Inflammatory macrophage treated with lipopolysaccharide for 1 hour (primary cell): Measurements from ENCODE around the gene FGB.
"Not testable (repeated sequence)": the region's sequence is repeated elsewhere in the genome, so short reads cannot be mapped to it uniquely, and the experiment has no call there.

Experiments
- DNase-seq, 2 donors: peaks; one replicate each; pipeline ENCODE4 v3.0.0-alpha.2; 2020 to 2022

FGB gene

DNA sequence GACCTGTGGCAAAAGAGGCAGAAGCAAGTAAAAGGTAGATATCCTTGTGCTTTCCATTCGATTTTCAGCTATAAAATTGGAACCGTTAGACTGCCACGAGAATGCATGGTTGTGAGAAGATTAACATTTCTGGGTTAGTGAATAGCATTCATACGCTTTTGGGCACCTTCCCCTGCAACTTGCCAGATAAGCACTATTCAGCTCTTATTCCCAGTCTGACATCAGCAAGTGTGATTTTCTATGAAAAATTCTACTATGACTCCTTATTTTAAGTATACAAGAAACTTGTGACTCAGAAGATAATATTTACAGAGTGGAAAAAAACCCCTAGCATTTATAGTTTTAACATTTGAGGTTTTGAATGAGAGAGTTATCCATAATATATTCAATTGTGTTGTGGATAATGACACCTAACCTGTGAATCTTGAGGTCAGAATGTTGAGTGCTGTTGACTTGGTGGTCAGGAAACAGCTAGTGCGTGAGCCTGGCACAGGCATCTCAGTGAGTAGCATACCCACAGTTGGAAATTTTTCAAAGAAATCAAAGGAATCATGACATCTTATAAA is 3.9 kb downstream of the FGB start:
- DNase-seq, result no peak

DNA sequence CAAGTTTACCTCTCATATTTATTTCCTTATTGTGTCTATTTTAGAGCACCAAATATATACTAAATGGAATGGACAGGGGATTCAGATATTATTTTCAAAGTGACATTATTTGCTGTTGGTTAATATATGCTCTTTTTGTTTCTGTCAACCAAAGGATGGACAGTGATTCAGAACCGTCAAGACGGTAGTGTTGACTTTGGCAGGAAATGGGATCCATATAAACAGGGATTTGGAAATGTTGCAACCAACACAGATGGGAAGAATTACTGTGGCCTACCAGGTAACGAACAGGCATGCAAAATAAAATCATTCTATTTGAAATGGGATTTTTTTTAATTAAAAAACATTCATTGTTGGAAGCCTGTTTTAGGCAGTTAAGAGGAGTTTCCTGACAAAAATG is 6.2 kb downstream of the FGB start:
- DNase-seq, result no peak

DNA sequence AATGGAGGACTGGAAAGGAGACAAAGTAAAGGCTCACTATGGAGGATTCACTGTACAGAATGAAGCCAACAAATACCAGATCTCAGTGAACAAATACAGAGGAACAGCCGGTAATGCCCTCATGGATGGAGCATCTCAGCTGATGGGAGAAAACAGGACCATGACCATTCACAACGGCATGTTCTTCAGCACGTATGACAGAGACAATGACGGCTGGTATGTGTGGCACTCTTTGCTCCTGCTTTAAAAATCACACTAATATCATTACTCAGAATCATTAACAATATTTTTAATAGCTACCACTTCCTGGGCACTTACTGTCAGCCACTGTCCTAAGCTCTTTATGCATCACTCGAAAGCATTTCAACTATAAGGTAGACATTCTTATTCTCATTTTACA is 6.8 kb downstream of the FGB start:
- DNase-seq, result no peak

DNA sequence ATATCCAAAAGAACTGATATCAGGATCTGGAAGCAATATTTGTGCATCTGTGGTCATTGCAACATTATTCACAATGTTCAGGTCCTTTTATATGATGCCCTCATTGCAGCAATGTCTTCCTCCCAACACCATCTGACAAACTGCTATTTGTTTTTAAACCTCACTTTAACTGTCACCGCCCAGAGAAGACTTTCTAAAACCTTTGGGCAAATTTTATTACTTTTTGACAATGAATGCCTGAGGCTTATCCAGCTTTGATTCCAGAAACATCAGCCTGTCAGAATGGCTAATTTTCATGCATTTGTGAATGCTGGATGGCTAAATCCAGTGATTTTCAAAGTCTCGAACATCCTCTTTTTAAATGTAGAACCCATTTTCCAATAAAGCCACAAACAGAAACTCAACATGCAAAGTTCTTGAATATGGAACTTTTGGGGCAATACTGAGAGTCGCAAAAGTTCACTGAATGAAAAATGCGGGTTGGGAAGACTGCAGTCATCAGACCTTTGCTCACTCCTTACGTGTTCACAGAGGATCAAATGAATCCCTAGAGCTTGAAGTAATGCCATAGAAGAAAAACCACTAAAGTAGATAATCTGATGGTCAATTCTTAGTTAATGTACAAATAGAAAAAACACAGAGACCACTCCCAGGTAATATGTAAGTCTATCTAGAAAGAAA is 10.5 kb downstream of the FGB start:
- no peak for DNase-seq

DNA sequence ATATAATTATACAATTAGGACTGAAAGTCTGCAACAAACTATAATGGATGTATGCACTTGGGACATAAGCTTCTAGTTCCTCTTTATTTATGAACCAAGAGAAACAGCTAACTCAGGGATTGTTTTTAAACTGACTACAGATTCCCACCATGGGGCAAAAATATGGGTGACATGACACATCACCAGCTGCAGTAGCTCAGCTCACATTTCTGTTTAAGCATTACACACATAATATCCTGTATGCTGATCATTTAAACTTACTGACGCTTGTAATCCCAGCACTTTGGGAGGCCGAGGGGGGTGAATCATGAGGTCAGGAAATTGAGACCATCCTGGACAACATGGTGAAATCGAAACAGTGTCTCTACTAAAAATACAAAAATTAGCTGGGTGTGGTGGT is 11.5 kb downstream of the FGB start:
- DNase-seq, result no peak

DNA sequence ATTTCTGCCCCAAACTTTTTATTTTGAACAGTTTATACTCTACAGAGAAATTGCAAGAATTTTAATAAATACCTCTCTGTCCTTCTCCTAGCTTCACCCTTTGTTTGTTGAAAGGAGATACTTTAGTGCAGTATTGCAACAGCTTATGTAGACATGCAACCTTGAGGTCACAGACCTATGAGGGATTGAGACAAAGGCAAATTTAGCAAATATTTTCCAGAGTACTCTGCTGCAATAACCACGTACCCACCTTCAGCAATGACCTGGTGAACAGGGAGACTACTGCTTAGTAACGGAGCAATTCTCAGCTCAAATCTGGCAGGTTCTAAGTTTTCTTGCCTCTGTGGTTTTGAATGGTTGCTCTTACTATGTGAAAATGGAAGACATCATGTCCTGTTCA is 14.5 kb downstream of the FGB start:
- no peak for DNase-seq

DNA sequence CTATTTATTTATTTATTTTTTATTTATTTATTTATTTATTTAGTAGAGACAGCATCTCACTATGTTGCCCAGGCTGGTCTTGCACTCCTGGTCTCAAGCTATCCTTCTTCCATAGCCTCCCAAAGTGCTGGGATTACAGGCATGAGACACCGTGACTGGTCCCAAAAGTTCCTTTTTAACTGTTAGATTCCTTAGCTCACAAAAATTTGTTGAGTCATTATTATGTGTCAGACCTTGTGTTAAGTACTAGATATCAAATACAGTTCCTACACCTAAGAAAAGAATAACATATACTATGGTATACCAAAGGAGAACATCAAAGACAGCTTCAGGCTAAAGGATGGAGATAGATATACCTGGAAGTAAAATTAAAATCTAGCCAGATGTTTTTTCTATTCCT is 16.1 kb downstream of the FGB start:
- DNase-seq, result no peak

DNA sequence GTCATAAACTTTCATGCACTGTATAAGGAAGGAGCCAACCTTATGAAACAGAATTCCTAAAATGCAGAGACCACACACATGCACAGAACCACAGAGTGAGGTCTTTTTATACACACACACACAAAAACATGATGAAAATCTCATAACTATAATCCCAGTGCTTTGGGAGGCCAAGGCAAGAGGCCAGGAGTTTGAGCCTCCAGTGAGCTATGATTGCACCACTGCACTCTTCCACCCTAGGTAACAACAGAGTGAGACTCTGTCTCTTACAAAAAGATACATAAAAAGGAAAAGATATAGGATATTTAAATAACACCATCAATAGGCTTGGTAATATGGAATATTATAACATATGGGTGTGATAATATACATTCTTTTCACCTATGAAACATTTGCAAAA is 17.1 kb downstream of the FGB start:
- no peak for DNase-seq

DNA sequence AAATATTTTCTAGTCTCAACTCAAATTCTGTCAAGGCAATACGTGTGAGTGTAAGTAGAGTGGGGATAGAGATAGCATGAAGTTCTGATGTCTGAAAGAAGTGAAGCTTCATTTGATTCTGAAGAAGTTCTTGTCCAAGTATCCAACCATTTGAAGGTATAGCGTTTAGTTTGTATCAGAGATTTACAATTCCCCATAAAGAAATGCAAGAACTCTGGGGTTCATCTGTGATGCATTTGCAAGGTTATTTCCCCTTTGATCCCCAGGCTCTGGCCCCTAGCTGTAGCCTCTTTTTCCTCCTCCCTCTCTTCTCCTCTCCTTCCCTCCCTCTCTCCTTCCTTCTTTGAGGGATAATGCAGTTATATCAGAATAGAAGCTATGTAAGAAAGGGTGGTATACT is 19.9 kb downstream of the FGB start:
- no peak for DNase-seq

DNA sequence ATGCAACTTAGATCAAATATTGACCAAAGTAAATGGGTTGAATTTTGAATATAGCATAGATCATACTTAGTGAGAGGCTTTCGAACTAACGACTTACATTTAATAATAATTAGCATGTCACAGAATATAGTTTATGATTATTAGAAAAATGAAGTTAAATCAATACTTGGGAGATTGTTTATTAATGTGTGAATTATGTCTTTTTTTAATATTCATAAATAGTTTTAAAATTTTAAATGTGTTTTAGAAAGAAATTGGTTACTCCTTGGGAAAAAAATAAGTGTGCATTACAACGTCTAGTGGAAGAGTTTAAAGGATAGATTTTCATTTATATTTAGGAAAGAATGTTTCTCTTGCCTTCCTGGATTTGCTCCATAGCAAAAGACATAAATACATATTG is 20.4 kb downstream of the FGB start:
- DNase-seq, result no peak

DNA sequence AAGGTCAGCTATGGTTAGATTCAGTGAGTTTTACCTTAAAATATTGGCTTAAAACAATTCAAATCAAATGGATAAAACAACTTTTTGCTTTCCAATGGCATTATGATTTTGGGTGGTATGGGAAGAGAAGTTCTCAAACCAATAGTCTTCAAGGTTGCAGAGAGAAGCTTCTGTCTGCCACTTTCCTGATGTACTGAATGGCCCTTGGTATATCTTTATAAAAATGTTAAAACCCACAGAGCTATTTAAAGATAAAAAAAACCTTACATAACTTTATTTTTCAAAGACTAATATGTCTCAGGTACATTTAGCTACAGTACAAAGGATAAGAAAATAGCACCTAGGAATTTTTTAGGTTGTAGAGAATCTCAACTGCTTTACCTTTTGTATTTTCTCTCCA is 20.9 kb downstream of the FGB start:
- DNase-seq, result no peak

DNA sequence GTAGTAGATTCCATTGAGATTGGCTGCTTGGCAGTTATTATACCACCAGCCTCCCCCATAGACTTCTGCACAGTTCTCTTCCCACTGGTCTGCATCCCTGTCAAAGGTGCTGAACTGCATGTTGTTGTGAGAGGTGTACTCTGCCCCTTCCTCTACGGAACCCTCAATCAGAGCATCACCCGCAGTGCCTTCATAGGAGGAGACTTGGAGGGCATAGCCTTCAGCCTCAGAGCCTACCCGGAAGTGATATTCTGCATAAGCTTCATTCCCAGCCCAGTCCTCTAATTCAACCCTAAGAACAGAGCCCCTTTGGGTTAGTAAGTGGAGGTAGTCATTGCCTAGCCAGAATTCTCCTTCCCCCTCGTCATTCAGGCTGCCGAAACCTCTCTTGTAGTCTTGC is 21.4 kb downstream of the FGB start:
- DNase-seq, result no peak

DNA sequence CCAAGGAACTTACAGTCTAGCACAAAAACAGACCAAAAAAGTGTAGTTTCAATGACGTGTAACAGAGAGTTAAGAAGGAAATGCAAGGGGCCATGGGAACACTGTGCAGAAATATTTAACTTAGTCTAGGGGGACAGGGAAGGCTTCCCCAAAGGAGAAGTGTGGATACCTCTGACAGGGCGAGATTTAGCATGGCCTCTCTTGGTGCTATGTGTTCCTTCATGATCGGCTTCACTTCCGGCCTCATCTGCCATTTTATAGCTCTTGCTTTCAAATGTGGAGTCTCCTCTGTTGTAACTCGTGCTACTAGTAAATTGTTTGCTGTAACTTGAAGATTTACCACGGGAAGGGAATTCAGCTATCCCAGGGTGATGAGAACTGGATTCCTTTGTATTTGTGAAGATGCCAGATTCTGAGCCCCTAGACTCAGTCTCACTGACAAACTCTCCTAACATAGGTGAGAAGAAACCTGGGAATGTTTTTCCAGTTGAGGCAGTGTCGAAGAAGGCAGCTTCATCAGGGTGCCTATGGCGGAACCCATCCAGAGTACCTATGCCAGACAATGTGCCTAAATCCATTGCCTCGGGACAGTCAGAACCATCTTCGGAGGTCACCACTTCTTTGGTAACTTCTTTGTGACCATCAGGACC is 22.7 kb downstream of the FGB start:
- no peak for DNase-seq

DNA sequence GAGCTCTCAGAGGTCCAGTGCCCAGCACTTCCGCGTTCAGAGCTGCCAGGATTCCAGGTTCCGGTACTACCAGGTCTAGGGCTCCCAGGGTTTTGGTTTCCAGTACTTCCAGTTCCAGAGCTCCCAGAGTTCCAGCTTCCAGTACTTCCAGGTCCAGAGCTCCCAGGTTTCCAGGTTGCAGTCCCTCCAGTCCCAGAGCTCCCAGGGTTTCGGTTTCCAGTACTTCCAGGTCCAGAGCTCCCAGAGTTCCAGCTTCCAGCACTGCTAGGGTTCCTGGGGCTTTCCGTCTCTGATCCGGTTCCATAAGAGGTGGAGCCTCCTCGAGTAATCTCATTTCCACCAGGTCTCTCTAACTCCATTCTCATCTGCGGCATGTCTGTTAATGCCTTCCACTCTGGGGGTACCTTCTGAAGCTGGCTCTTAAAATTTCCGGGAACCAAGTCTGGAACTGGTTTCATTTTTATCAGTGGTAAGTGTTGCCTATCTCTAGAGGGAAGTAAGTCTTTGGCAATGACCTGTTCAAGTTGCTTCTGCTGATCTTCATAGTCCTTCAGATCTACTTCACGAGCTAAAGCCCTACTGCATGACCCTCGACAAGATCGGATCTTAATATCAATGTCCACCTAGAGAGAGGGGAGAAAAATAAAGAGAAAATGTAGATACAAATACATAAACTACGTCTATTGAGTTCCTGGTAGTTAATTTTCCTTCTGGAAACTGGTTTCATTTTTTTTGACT is 23.7 kb downstream of the FGB start:
- no peak for DNase-seq

DNA sequence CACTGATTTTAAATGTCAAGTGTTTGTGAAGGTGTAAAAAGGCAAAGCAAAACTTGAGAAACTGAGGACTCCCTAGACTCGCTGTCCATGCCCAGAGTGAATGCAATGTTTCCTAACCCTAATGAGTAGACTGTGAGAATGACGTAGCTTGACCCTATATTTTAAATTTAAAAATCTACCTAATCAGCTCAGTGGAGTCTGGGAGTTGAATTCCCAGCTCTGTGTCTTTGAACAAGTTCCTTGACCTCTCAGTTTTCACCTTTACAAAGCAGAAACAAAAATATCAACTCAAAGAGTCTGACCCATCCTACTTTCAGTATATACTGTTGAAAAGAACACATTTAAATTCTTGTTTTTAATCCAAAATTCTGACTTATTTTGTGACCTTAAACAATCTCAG is 25.4 kb downstream of the FGB start:
- no peak for DNase-seq

DNA sequence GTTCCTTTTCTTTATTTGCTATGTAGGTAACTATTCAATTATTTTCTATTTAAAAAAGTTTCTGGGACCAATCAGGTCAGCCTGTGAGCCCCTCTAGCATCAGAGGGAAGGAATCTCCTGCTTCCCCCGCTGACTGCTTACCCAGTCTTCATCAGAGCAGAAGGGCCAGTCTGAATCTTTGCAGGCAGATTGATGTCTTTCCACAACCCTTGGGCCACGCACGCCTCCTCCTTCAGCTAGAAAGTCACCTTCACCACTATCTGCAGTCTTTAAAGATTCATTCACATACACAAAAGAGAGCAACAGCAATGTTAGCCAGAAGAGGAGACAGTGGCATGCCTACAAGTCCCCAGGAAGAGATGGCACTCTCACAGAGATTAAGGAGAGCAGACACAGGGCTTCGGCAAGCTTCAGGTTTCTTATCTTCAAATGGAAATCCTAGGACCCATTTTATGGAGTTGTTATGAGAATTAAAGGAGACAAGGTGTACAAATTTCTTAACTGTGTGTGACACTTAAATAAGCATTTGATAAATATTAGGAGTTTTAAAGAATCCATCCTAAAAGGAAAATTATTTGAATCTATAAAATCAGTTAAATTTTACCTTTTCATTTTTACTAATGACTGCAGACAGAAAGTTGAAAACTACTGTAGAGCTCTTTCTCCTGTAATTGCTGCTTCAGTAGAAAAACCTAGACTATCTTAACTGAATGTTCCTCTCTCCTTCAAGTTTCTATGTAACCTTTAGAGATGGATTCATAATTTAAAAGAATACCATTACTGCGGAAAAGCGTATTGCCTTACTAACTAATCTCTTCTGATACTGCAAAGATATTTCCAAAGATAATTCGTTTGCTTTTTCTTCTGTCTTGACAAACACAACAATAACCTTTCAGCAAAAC is 26.7 kb downstream of the FGB start:
- DNase-seq, result no peak

DNA sequence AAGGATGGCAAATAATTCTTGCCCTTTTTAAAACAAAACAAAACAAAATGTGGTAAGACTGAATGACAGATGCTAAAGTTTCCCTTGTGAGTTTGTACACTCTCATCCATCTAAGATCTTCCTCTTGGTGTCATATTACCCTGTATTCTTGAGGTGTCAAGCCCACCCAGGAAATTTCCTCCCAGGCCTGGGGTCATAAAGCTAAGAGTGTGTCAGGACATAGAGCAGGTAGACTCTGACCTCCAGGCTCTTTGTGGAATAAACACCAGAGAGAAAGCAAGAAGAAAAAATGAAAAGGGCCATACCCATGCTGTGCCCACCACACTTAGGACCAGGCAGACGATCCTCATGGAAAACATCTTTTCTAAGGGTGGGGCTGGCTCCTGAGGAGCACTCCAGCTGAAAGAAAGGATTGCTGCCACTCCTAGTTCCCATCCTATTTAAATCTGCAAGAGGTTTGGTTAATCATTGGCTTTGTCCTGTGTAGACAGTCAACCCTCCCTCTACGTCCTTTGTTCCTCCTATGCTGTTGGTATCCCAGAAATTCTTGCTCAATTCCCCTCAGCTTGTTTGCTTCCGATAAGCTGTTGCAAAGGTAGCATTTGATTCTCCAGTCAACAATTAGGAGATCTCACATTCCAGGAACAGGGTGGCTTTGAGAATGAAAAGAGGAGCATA is 27.7 kb downstream of the FGB start, which contains the start of gene FGA:
Gene FGA (minus strand): TSS at position 414 of the 678 bp plus-strand sequence. CDS start 55 bp downstream, at position 359.
- no peak for DNase-seq

DNA sequence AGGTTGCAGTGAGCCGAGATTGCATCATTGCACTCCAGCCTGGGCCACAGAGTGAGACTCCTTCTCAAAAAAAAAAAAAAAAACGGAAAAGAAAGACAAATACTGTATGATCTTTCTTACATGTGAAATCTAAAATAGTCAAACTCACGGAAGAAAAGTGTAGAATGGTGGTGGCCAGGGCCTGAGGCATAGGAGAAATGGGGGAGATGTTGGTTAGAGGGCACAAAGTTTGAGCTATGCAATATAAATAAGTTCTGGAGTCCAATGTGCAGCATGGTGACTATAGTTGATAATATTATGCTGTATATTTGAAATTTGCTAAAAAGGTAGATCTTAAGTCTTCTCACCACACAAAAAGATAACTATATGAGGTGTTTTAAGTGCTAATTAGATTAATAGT is 29.1 kb downstream of the FGB start:
- no peak for DNase-seq

DNA sequence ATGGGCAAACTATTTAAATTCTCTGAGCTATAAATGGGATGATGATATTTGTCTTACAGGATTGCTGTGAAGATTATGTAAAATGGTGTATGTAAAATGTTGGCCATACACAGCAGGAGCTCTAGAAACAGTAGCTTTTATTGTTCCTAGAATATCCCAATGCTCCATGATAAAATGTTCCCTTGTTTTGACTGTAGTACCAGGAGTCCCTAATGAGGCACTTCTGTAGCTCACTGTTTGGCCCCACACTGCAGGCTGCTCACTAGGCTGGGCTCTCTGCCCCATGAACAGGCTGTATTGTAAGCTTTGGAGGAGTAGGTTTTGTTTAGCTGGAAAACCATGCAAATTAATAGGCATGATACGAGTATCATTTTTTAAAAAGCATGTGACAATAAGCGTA is 31.1 kb downstream of the FGB start:
- DNase-seq, result no peak

DNA sequence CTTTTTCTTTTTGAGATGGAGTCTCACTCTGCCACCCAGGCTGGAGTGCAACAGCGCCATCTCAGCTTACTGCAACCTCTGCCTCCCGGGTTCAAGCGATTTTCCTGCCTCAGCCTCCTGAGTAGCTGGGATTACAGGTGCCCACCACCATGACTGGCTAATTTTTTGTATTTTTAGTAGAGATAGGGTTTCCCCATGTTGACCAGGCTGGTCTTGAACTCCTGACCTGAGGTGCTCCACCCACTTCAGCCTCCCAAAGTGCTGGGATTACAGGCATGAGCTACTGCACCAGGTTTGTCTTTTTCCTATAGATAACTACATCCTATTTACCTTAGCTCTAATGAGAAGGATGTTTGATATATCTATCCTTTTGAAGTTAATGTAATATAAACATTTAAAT is 31.5 kb downstream of the FGB start:
- DNase-seq, result not testable (repeated sequence)

DNA sequence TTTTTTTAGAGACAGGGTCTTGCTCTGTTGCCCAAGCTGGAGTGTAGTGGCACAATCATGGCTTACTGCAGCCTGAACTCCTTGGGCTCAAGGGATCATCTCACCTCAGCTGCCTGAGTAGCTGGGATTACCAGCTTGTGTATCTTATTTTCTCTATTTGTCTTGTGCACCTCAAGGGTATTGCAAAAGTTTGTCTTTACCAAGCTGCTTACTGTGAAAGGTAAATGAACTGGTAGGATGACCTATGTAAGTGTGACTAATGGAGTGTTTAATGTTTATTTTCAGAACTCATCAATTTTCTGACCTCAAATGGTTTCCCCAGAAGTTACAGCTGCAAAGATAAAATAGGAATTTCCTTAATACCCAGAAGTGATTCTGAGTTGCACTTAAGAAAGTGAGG is 33.0 kb downstream of the FGB start:
- no peak for DNase-seq

DNA sequence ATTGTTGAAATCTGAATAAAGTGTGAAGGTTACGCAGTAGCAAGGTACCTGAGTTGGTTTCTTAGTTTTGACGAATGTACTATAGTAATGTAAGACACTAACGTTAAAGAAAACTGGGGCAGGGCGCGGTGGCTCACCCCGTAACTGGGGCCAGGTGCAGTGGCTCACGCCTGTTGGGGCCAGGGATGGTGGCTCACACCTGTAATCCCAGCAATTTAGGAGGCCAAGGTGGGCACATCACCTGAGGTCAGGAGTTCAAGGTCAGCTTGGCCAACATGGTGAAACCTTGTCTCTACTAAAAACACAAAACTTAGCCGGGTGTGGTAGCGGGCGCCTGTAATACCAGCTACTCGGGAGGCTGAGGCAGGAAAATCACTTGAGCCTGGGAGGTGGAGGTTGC is 34.5 kb downstream of the FGB start:
- not testable (repeated sequence) for DNase-seq
